ENCODE results near the gene METTL25. TPM values are rescaled to one million over a fixed set of nuclear protein-coding genes. Genes with fewer than 3 reads are reported as not detected.

METTL25 gene
- total RNA-seq, 1 experiment from 2014 or later: 2.2 TPM

DNA sequence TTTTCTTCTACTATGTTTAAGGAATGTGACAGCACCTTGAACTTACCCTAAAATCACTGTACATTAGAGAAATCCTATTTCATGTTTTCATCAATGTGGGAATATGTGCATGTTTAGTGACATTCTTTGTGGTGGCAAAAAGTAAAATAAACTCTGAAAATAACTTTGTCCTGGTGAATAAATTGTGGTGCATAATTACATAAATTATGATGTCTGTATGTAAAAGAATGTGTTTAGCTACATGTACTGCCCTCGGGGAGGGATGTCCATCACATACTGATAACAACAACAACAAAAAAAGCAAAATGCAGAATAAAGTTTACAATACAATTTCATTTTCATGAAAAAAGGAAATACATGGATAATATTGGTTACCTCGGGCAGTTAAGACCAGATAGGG, 157.3 kb downstream of the METTL25 start:
- Histone ChIP-seq H3F3A (ENCODE audit: insufficient read depth, low read depth) (no peaks in the 10 kb centered on the region), H3K4me3 (no peak overlapping the region), H3K4me2 (no peak overlapping the region), H3K4me1 (replicated peaks; ENCODE audit: insufficient read depth) (no peaks in the 10 kb centered on the region), H2AFZ (no peak overlapping the region), H3K9me3 (ENCODE audit: insufficient read depth, low read depth) (0 out of 2 replicates have a peak, but pooled peaks cover 4% of the 10 kb centered on the region), H3K9me2 (ENCODE audit: insufficient read depth) (no peaks in the 10 kb centered on the region), H3K79me2 (ENCODE audit: low read depth) (no peaks in the 10 kb centered on the region), H4K20me1 (ENCODE audit: insufficient read depth) (no peaks in the 10 kb centered on the region), H3K27ac (no peak overlapping the region), H3K27me3 (ENCODE audit: insufficient read depth, low read depth) (no peaks in the 10 kb centered on the region), H3K36me3 (ENCODE audit: low read depth) (no peaks in the 10 kb centered on the region)
- BruUV-seq (replicated peaks): no TSS peak
- DNase-seq: no peak
- TF ChIP-seq CTCF (conservative IDR thresholded peaks at IDR 0.05): no peak
- no peak for TF ChIP-seq EZH2 (IDR thresholded peaks at IDR 0.05; ENCODE audit: low read depth)
- intact Hi-C loops (cut with micrococcal nuclease; ENCODE audit: unreplicated experiment): no loop called here
- ChIA-PET POLR2A (ENCODE audit: unreplicated experiment) (no interaction called here), CTCF (no interaction called here)

DNA sequence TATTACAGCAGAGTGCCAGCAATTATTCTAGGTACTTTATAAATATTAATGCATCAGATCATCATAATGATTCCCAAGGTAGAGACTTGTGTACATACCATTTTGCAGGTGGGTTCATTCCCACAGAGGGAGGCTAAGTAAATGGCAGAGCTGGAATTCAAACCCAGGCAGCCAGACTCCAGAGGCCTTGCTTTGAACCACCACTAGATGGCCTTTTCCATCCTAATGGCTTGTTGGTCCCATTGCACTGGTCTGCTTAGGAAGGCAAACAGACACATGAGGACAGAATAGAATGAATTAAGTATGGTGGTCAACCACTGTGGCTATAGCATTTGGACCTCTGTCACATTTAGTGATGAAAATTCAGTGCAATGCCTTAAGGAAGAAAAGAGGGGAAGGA, 158.7 kb downstream of the METTL25 start:
- H4K20me1 ChIP-seq (ENCODE audit: insufficient read depth): no peaks in the 10 kb centered on the region
- H3K4me2 ChIP-seq: no peak overlapping the region
- BruUV-seq (replicated peaks): no TSS peak
- H3K27me3 ChIP-seq (ENCODE audit: insufficient read depth, low read depth): no peaks in the 10 kb centered on the region
- no peaks in the 10 kb centered on the region for H3K9me2 ChIP-seq (ENCODE audit: insufficient read depth)
- H3K36me3 ChIP-seq (ENCODE audit: low read depth): no peaks in the 10 kb centered on the region
- CTCF ChIA-PET: no interaction called here
- no peak overlapping the region for H3K27ac ChIP-seq
- no peak for DNase-seq
- 0 out of 2 replicates have a peak, but pooled peaks cover 4% of the 10 kb centered on the region for H3K9me3 ChIP-seq (ENCODE audit: insufficient read depth, low read depth)
- H3K4me3 ChIP-seq: no peak overlapping the region
- H3K4me1 ChIP-seq (replicated peaks; ENCODE audit: insufficient read depth): no peaks in the 10 kb centered on the region
- intact Hi-C loops (cut with micrococcal nuclease; ENCODE audit: unreplicated experiment): no loop called here
- TF ChIP-seq EZH2 (IDR thresholded peaks at IDR 0.05; ENCODE audit: low read depth) (no peak), CTCF (conservative IDR thresholded peaks at IDR 0.05) (peak; percentile 45; the same call in 1 of the 2 replicates)
- POLR2A ChIA-PET (ENCODE audit: unreplicated experiment): no interaction called here
- no peak overlapping the region for H2AFZ ChIP-seq
- no peaks in the 10 kb centered on the region for H3K79me2 ChIP-seq (ENCODE audit: low read depth)
- H3F3A ChIP-seq (ENCODE audit: insufficient read depth, low read depth): no peaks in the 10 kb centered on the region

- Histone ChIP-seq H3K4me3 (no peak overlapping the region), H3K4me1 (replicated peaks; ENCODE audit: insufficient read depth) (no peaks in the 10 kb centered on the region), H3K9me2 (ENCODE audit: insufficient read depth) (no peaks in the 10 kb centered on the region), H4K20me1 (ENCODE audit: insufficient read depth) (no peaks in the 10 kb centered on the region), H2AFZ (no peak overlapping the region), H3K9me3 (ENCODE audit: insufficient read depth, low read depth) (0 out of 2 replicates have a peak, but pooled peaks cover 4% of the 10 kb centered on the region), H3K27ac (no peak overlapping the region), H3K4me2 (no peak overlapping the region), H3F3A (ENCODE audit: insufficient read depth, low read depth) (no peaks in the 10 kb centered on the region), H3K27me3 (ENCODE audit: insufficient read depth, low read depth) (no peaks in the 10 kb centered on the region), H3K79me2 (ENCODE audit: low read depth) (no peaks in the 10 kb centered on the region), H3K36me3 (ENCODE audit: low read depth) (no peaks in the 10 kb centered on the region)
- ChIA-PET CTCF (no interaction called here), POLR2A (ENCODE audit: unreplicated experiment) (no interaction called here)
- DNase-seq: no peak
- intact Hi-C loops (cut with micrococcal nuclease; ENCODE audit: unreplicated experiment): no loop called here
- no peak for TF ChIP-seq CTCF (conservative IDR thresholded peaks at IDR 0.05)
- no peak for TF ChIP-seq EZH2 (IDR thresholded peaks at IDR 0.05; ENCODE audit: low read depth)
- BruUV-seq (replicated peaks): no TSS peak
Observed at GRCh38 chr12:82517808-82518207, 159.5 kb downstream of the METTL25 start.
